Cerebellar nuclear complex (tissue), 1 donor: ENCODE results near the gene APOF.
"Not testable (repeated sequence)": the region's sequence is repeated elsewhere in the genome, so short reads cannot be mapped to it uniquely, and the experiment has no call there.

Experiments used
- DNase-seq, 2 experiments: peaks; one replicate each; lab custom pipeline; 2025; lab: John Stamatoyannopoulos, UW

APOF gene

GRCh38 chr12:56362130-56363059 lies at the start of gene APOF:
Gene APOF (minus strand): TSS chr12:56362857. CDS start chr12:56362745, 112 bp downstream.
- DNase-seq, result no peak

GRCh38 chr12:56411781-56412639 lies 49.4 kb upstream of the APOF start:
- DNase-seq, result no peak

- no peak for DNase-seq
Measured at GRCh38 chr12:56410768-56411167, 48.1 kb upstream of the APOF start.

GRCh38 chr12:56408799-56409417 lies 46.3 kb upstream of the APOF start:
- DNase-seq, result no peak

- not testable (repeated sequence) for DNase-seq
Measured at GRCh38 chr12:56404227-56404626, 41.6 kb upstream of the APOF start.

GRCh38 chr12:56401612-56402011 lies 39.0 kb upstream of the APOF start:
- not testable (repeated sequence) for DNase-seq

- DNase-seq, result not testable (repeated sequence)
Measured at GRCh38 chr12:56401125-56401524, 38.5 kb upstream of the APOF start.

GRCh38 chr12:56399466-56399865 lies 36.8 kb upstream of the APOF start:
- not testable (repeated sequence) for DNase-seq

- no peak for DNase-seq
Measured at GRCh38 chr12:56398324-56398723, 35.7 kb upstream of the APOF start.

GRCh38 chr12:56392331-56392730 lies 29.7 kb upstream of the APOF start:
- DNase-seq, result no peak

- no peak for DNase-seq
Measured at GRCh38 chr12:56391721-56392120, 29.1 kb upstream of the APOF start.

- DNase-seq, result no peak
Measured at GRCh38 chr12:56389412-56389811, 26.8 kb upstream of the APOF start.

GRCh38 chr12:56387152-56387736 lies 24.6 kb upstream of the APOF start:
- DNase-seq, result no peak

- DNase-seq, result no peak
Measured at GRCh38 chr12:56385873-56386272, 23.2 kb upstream of the APOF start.

GRCh38 chr12:56382611-56383010 lies 20.0 kb upstream of the APOF start:
- no peak for DNase-seq

GRCh38 chr12:56377989-56378316 lies 15.3 kb upstream of the APOF start:
- DNase-seq, result no peak

- no peak for DNase-seq
Measured at GRCh38 chr12:56377310-56377988, 14.8 kb upstream of the APOF start.

GRCh38 chr12:56375598-56376434 lies 13.2 kb upstream of the APOF start:
- DNase-seq, result no peak

- DNase-seq, result no peak
Measured at GRCh38 chr12:56374726-56375597, 12.3 kb upstream of the APOF start.

- DNase-seq, result no peak
Measured at GRCh38 chr12:56373515-56373914, 10.9 kb upstream of the APOF start.
